K562 (cell line): ENCODE data around the gene ARHGAP22. TPM values are rescaled to one million over a fixed set of nuclear protein-coding genes. Genes with fewer than 3 reads are reported as not detected.

ENCODE experiments used
- ATAC-seq: fragments of 200-7000 bp; cut with Tn5 transposase; 3 replicates; pipeline ENCODE4 v1.9.1; 2020; ENCODE audit warnings: moderate library complexity
- BruUV-seq: library from RNA; stranded (reverse); fragments of 400-500 nt; replicated peaks from 2 replicates; lab custom pipeline; 2021; lab: Mats Ljungman, UMichigan
- CTCF ChIA-PET: fragments of 300-600 bp; formaldehyde crosslinking; extraction: SDS; loops from one replicate; lab custom pipeline; 2021; ENCODE audit warnings: low intra/inter-chr PET ratio; lab: Yijun Ruan, JAX
- POLR2A ChIA-PET: fragments of 300-600, 350-650 bp; sonication (Branson Sonifier 250); formaldehyde crosslinking; extraction: SDS; loops from one replicate; lab custom pipeline; 2021; ENCODE audit warnings: antibody characterized with exemption, inconsistent platforms; lab: Yijun Ruan, JAX
- DNase-seq, 4 experiments: peaks; one replicate each; pipeline versions ENCODE4 v3.0.0 to v3.0.0-alpha.2; 2011 to 2018; ENCODE audit warnings: low spot score in 3 of 4, mixed read lengths in 3 of 4; ENCODE audit errors: extremely low read depth in 1 of 4
- FAIRE-seq: peaks from 2 replicates; lab custom pipeline; 2011; peaks lifted over from hg19 to GRCh38; lab: Jason Lieb, UNC
- H2AFZ ChIP-seq: 2 replicates; pipeline ENCODE4 v1.6.0; 2011; ENCODE audit warnings: low read depth, low read length, control low read depth, inconsistent platforms
- H3K27ac ChIP-seq: fragments of 200-600 bp; 3 replicates; pipeline ENCODE4 v1.8.0; 2011; ENCODE audit warnings: low read depth, mild to moderate bottlenecking, control low read depth, inconsistent platforms, low read length, moderate library complexity, mixed read lengths; ENCODE audit errors: extremely low read depth
- H3K27me3 ChIP-seq, 2 experiments: fragments of 300-600 bp in 1 of 2; 2 replicates in 1 of 2; 3 replicates in 1 of 2; pipeline versions ENCODE4 v1.6.0 to v1.8.0; 2011; ENCODE audit warnings: inconsistent platforms in 2 of 2, low read length in 2 of 2, mild to moderate bottlenecking in 1 of 2, mixed read lengths in 1 of 2, moderate library complexity in 1 of 2; ENCODE audit not compliant: control insufficient read depth in 2 of 2, insufficient read depth in 2 of 2
- H3K36me3 ChIP-seq: fragments of 300-600 bp; 3 replicates; pipeline ENCODE4 v1.8.0; 2011; ENCODE audit warnings: mild to moderate bottlenecking, low read length, inconsistent platforms; ENCODE audit not compliant: control insufficient read depth, insufficient read depth
- H3K4me1 ChIP-seq, 2 experiments: fragments of 200-600 bp in 1 of 2; replicated peaks in 1 of 2; 2 replicates in 1 of 2; 3 replicates in 1 of 2; pipeline versions ENCODE4 v1.5.1 to v1.8.0; 2011; ENCODE audit warnings: inconsistent platforms in 2 of 2, low read length in 2 of 2, mild to moderate bottlenecking in 1 of 2, mixed read lengths in 1 of 2, moderate library complexity in 1 of 2; ENCODE audit not compliant: control insufficient read depth in 2 of 2, insufficient read depth in 2 of 2
- H3K4me2 ChIP-seq: 2 replicates; pipeline ENCODE4 v1.6.1; 2011; ENCODE audit warnings: low read length, control low read depth, inconsistent platforms, mixed read lengths; ENCODE audit not compliant: insufficient read depth
- H3K4me3 ChIP-seq: fragments of 200-600 bp; sonication (generic), shearing (Covaris generic); 2 replicates; pipeline ENCODE4 v1.5.1; 2016; ENCODE audit warnings: control low read depth, inconsistent platforms
- H3K79me2 ChIP-seq: fragments of 200-600 bp; 3 replicates; pipeline ENCODE4 v1.8.0; 2011; ENCODE audit warnings: low read length, inconsistent platforms; ENCODE audit not compliant: control insufficient read depth, insufficient read depth
- H3K9ac ChIP-seq, 2 experiments: 2 replicates each; pipeline versions ENCODE4 v1.6.0 to v1.6.1; 2011; ENCODE audit warnings: low read depth in 2 of 2, low read length in 2 of 2, control low read depth in 1 of 2, inconsistent platforms in 1 of 2, mild to moderate bottlenecking in 1 of 2, mixed read lengths in 1 of 2; ENCODE audit not compliant: insufficient read depth in 1 of 2
- H3K9me1 ChIP-seq: one replicate; pipeline ENCODE4 v1.6.0; 2011; ENCODE audit warnings: inconsistent platforms, mild to moderate bottlenecking, low read length, moderate library complexity; ENCODE audit not compliant: control insufficient read depth, insufficient read depth
- H3K9me3 ChIP-seq: replicated peaks from 2 replicates; pipeline ENCODE4 v1.5.1; 2011; ENCODE audit warnings: low read depth, low read length, inconsistent platforms; ENCODE audit not compliant: control insufficient read depth, insufficient read depth
- H4K20me1 ChIP-seq: replicated peaks from 2 replicates; pipeline ENCODE4 v1.6.1; 2011; ENCODE audit warnings: low read length, inconsistent platforms, mixed read lengths; ENCODE audit not compliant: control insufficient read depth, insufficient read depth
- BRD9 ChIP-seq: fragments of 450-650 bp; IDR thresholded peaks from 2 replicates; pipeline ENCODE4 v1.6.1; 2018; ENCODE audit warnings: low read depth; ENCODE audit not compliant: partially characterized antibody
- CBX1 ChIP-seq: sonication (generic); IDR thresholded peaks from 2 replicates; pipeline ENCODE4 v1.6.1; 2016; ENCODE audit warnings: antibody characterized with exemption, low read depth, mild to moderate bottlenecking
- HSF4 ChIP-seq: fragments of 250-450 bp; sonication (Bioruptor Pico); IDR thresholded peaks from 2 replicates; pipeline ENCODE4 v2.1.2; 2022; ENCODE audit warnings: mild to moderate bottlenecking, moderate library complexity, borderline replicate concordance
- LEF1 ChIP-seq: fragments of 450-650 bp; IDR thresholded peaks from 2 replicates; pipeline ENCODE4 v1.6.1; 2016; ENCODE audit warnings: mild to moderate bottlenecking
- RBM17 ChIP-seq: fragments of 200-400 bp; formaldehyde crosslinking; IDR thresholded peaks from 2 replicates; pipeline ENCODE4 v1.6.1; 2017; ENCODE audit warnings: low read depth, mild to moderate bottlenecking, low read length, borderline replicate concordance
- RFX7 ChIP-seq: fragments of 250-450 bp; sonication (Bioruptor Pico); IDR thresholded peaks from 2 replicates; pipeline ENCODE4 v1.5.1; 2021; ENCODE audit warnings: mild to moderate bottlenecking
- RNF2 ChIP-seq: sonication (generic); IDR thresholded peaks from 2 replicates; pipeline ENCODE4 v1.6.1; 2016
- SFPQ ChIP-seq: fragments of 200-400 bp; formaldehyde crosslinking; IDR thresholded peaks from 2 replicates; pipeline ENCODE4 v1.6.1; 2017; ENCODE audit warnings: mild to moderate bottlenecking, low read depth, low read length, moderate library complexity
- SMARCA4 ChIP-seq: fragments of 450-650 bp; IDR thresholded peaks from 2 replicates; pipeline ENCODE4 v1.6.1; 2016
- SRF ChIP-seq, 2 experiments: fragments of 250-450, 450-650 bp in 1 of 2; sonication (Bioruptor Pico) in 1 of 2; sonication (generic) in 1 of 2; formaldehyde crosslinking; IDR thresholded peaks; 2 replicates each; pipeline versions ENCODE4 v1.5.0 to v1.5.1; 2020 to 2022; ENCODE audit warnings: mild to moderate bottlenecking in 1 of 2, missing genetic modification reagents in 1 of 2
- TFE3 ChIP-seq: fragments of 450-650 bp; formaldehyde crosslinking; IDR thresholded peaks from 2 replicates; pipeline ENCODE4 v1.4.0; 2020; ENCODE audit warnings: mild to moderate bottlenecking, mixed read lengths
- ZHX1 ChIP-seq: fragments of 150-350 bp; conservative IDR thresholded peaks from 2 replicates; pipeline ENCODE4 v1.6.1; 2014; ENCODE audit warnings: low read length
- ZNF197 ChIP-seq: fragments of 200-800 bp; sonication (Bioruptor generic); IDR thresholded peaks from 2 replicates; pipeline ENCODE4 v1.6.1; 2016; ENCODE audit warnings: low read depth, missing genetic modification characterization, missing compliant biosample characterization
- ZNF696 ChIP-seq: fragments of 250-450 bp; sonication (Bioruptor Pico); conservative IDR thresholded peaks from 2 replicates; pipeline ENCODE4 v1.4.0; 2020; ENCODE audit warnings: mild to moderate bottlenecking, moderate library complexity
- WGBS: fragments of 100-300 bp; shearing (Covaris generic); methylation state at CpG from one replicate; pipeline ENCODE4 v1.1.6; 2016; ENCODE audit warnings: low coverage, mixed read lengths; ENCODE audit not compliant: insufficient coverage; ENCODE audit errors: missing lambda C conversion rate; 5-methylcytosine and 5-hydroxymethylcytosine counted together
- in situ Hi-C: fragments of 300-500 bp; cut with MboI; formaldehyde crosslinking; loops from 4 replicates; pipeline ENCODE4 v1.15.0; 2018; ENCODE audit warnings: inconsistent platforms, mixed read lengths
- intact Hi-C: fragments of 100-400 bp; cut with micrococcal nuclease; formaldehyde crosslinking; loops from 2 replicates; pipeline ENCODE4 v1.14.2; 2022
- polyA plus RNA-seq, 8 experiments: library from polyadenylated mRNA; depleted of rRNA in 4 of 8; stranded (reverse) in 5 of 8; unstranded in 3 of 8; fragments of >200 nt; fragmentation: Nextera tagmentation in 2 of 8; fragmentation: Illumina TruSeq in 1 of 8; extraction: Ambion mirVana in 2 of 8; extraction: Trizol in 1 of 8; gene quantifications; 2 replicates each; pipeline versions ENCODE4 v1.2.1 to v1.2.3, GENCODE V29; 2011 to 2014; ENCODE audit warnings: inconsistent platforms in 1 of 8, missing spikeins in 1 of 8
- total RNA-seq, 7 experiments: library from RNA; depleted of rRNA in 6 of 7; stranded (reverse); fragments of >200 nt in 6 of 7; fragmentation: Illumina TruSeq in 2 of 7; extraction: Trizol in 2 of 7; gene quantifications; 2 replicates each; pipeline versions ENCODE4 v1.2.1 to v1.2.3, GENCODE V29; 2011 to 2021; ENCODE audit warnings: low replicate concordance in 1 of 7

Gene ARHGAP22
- total and polyA plus RNA-seq, 9 of the 15 experiments (the other 6 are each of a cell fraction or from before 2014, with no cell fraction given) = 1.3 to 28.1 (median 12.7) TPM

GRCh38 chr10:48476279-48476982, 128.4 kb downstream of the ARHGAP22 start:
- Histone ChIP-seq H3K27me3 (no peaks in the 10 kb centered on the region), H3K9me1 (no peaks in the 10 kb centered on the region), H2AFZ (peak overlapping the region; percentile 6; the same call in 1 of the 2 replicates), H3K9me3 (peaks cover 4% of the 10 kb centered on the region), H3K36me3 (peaks cover 29% of the 10 kb centered on the region), H3K4me3 (no peak overlapping the region), H4K20me1 (no peaks in the 10 kb centered on the region), H3K4me1 (peaks cover 73 to 85% of the 10 kb centered on the region in 2 experiments), H3K79me2 (peaks cover 59% of the 10 kb centered on the region), H3K27ac (peak overlapping the region; percentile 40), H3K9ac (peak overlapping the region; percentile 11 to 82; a peak in 3 of 4 replicates), H3K4me2 (peak overlapping the region; percentile 10; the same call in 1 of the 2 replicates)
- WGBS = 29% methylated on average over 9 of the region's 9 CpGs
- FAIRE-seq (peak; percentile 15), DNase-seq (no peak), ATAC-seq (peak; percentile 5; the same call in 1 of the 3 replicates)
- TSS peak; percentile 32 for BruUV-seq
- intact Hi-C loops (no loop called here), in situ Hi-C loops (no loop called here)
- ChIA-PET CTCF (no interaction called here), POLR2A (interaction anchor here (1.0 to 1.5 kb wide), 2 partner anchors 9 to 19 kb away, joined by 3 to 6 read pairs; no protein-coding TSS in a partner anchor)
- TF ChIP-seq BRD9 (no peak), LEF1 (no peak), HSF4 (no peak), RFX7 (no peak), ZNF197 (CRISPR knock-in tag) (no peak), SMARCA4 (peak; percentile 70; the same call in 1 of the 2 replicates), CBX1 (no peak), ZHX1 (no peak), SFPQ (no peak), SRF (CRISPR knock-in tag; IDR thresholded peaks at IDR 0.05) (no peak), RBM17 (no peak), ZNF696 (CRISPR knock-in tag) (no peak), RNF2 (peak; percentile 53; the same call in 1 of the 2 replicates), TFE3 (CRISPR knock-in tag) (no peak)
